Uterus (tissue), 2 donors: ENCODE results near the gene SPAG7.

Experiments used
- CTCF ChIP-seq, 4 experiments: fragments of 200-600 bp in 2 of 4; fragments of 450-650 bp in 2 of 4; sonication (generic) in 2 of 4; IDR thresholded peaks; one replicate each; pipeline ENCODE4 v1.5.1; 2016 to 2019; ENCODE audit warnings: antibody characterized with exemption in 4 of 4, mild to moderate bottlenecking in 2 of 4, moderate library complexity in 1 of 4
- POLR2A ChIP-seq, 2 donors: fragments of 450-650 bp; IDR thresholded peaks; one replicate each; pipeline ENCODE4 v1.6.1; 2016; ENCODE audit warnings: antibody characterized with exemption in 2 of 2, mild to moderate bottlenecking in 1 of 2, moderate library complexity in 1 of 2

- TF ChIP-seq POLR2A (IDR thresholded peaks at IDR 0.05) (peak; percentile 70 to 81), CTCF (IDR thresholded peaks at IDR 0.05) (peak; percentile 58 to 87 (median 80))
Measured at GRCh38 chr17:4986951-4987766, 19.5 kb upstream of the SPAG7 start, which contains the start of gene CAMTA2.
